HG03103 (cell line): Measurements from ENCODE around the gene PBX2.

Experiments
- ATAC-seq: cut with Tn5 transposase; IDR thresholded peaks from one replicate; pipeline ENCODE4 v1.9.1; 2021; ENCODE audit warnings: low read depth; ENCODE audit not compliant: unreplicated experiment

The PBX2 gene

DNA sequence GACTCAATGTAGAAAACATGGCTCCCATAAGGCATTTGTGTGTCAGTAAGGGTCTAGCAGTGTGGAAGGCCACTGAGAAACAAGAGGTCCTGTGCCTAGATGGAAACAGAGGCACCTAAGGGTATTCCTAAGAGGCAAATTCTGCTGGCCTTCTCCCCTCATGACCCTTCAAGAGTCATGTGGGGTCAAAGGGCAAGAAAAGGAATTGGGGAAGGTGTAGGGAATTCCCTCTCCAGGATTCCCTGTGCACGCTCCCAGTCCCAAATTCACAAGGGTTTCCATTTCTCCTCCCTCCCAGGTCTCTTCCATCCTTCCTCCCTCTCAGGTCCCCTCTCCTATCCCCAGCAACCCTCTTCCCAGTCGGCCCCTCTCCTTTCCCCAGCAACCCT is 14.7 kb downstream of the PBX2 start:
- no peak for ATAC-seq

DNA sequence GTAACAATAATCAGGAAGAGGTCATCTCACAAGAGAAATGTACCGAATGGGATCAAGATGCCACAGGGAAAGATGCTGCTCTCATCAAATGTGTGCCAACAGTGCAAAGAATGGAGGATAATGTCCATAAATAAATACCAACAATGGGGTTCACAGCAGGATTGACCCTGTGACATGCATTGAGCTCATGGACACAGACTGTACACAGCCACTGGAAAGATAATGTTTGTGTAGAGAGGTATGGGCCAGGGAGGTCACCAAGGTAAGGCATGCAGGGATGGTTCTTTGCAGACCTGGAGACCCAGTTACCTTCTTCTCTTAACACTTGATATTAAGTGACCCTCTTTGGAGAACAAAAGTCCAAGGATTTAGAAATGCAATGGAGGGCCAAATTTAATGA is 15.6 kb downstream of the PBX2 start:
- no peak for ATAC-seq

DNA sequence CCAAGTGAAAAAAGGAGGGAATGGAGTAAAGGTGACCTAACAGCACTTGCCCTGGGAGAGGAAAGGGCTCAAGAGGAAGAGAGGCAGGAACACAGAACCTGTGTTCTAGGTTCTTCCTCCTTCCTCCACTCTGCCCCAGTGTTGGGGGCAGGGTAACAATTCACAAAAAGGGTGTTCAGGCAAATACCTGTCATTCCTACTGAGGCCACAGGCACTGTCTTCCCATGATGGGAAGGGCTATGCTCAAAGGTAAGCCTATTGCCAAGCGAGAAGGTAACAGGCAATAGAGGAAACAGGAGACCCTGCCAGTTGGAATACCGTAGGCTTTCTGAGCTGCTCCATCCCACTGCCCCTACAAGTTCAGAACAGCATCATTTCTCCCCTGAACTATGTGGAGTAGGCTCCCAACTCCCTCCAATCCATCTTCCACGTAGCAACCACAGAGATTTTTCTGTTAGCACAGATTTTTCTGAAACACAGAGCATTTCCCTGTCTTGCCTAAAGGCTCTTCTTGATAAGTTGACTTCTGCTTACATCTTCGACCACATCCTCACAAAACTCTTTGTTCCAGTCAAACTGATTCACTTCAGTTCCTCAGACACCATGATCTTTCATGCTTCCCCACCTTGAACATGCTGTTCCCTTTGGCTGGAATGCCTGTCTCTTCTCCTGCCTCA is 16.8 kb downstream of the PBX2 start:
- no peak for ATAC-seq

DNA sequence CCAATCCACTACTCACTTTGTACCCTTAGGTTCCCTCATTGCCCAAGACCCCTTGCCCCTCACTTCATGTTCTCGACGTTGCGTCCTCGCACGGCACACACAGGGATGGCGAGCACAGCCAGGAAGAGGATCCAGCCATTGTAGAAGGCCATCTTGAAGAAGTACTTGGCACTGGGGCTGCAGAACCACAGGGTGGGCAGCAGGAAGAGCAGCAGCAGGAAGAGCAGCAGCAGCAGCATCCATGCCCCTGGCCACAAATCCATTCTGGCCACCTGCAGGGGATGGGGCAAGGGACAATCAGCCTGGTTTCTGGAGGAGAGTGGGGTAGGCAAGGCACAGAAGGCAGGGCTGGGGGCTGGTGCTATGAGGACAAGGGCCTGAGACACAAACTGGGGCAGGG is 18.8 kb downstream of the PBX2 start:
- no peak for ATAC-seq

DNA sequence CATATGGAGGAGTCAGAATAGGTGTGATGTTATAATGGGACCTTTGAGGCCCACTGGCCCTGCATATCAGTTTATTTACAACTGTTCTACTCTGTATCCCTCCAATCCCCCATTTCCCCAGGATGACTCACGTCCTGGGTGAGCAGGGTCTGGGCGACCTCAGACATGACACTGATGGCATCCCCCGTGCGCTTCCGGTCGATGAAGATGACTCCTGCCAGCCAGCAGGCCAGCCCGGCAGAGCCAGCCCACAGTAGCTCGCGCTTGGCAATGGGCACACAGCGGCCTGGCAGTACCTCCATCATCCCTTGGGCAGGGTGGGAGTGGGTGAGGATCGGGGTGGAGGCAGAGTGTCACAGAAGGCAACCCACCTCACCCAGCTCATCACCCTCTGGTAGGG is 19.7 kb downstream of the PBX2 start:
- ATAC-seq: no peak

DNA sequence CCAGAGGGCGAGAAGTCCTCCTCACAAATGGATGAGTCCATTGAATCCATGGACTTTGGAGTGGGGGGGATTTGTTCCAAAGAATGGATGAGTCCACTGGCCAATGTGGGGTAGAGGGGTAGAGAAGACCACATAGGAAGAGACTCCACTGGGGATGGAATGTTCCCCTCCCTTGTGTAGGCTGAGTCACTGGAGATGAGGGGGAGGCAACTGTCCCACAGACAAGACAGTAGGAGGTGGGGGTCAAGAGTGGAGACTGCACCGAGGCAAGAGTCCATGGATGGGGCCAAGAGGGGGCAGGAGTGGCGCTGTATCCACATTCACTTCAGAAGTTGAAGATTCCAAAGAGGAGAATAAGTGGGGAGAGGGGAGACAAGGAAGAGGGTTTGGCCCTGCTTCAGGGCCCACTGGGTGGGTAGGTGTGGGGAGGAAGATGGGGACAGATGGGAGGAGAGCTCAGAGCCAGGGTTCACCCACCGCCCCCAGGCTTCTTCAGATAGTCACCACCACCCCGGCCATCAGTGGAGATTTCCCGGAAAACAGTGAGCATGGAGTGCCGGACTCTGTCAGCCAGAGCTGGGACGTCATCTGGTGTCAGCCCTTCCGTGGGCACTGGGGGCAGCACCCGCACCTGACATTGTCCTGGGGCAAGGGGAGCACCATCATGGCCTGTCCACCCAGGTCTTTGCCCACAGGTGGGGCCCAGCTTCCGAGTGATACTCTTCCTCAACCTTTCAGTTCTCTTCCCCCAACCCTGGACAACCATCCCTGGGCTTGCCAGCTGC is 21.0 kb downstream of the PBX2 start:
- ATAC-seq: no peak

DNA sequence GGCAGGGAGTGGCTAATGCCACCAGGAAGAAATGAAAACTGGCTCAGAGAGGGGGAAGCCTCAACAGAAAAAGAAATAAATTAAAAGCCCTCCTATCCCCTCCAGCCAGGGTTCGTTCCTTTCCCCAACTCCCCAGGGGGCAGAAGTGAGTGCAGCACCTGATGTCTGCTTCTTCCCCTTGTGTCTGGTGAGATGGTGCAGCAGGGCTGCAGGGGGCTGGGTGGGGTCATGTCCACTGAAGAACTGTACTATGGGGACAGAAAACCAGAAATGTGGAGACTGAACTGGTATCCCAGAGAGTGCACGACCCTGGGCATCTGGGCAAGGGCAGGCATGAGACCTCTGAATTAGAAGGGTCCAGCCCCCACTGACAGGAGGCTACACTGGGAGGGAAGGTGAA is 21.7 kb downstream of the PBX2 start:
- ATAC-seq: no peak

DNA sequence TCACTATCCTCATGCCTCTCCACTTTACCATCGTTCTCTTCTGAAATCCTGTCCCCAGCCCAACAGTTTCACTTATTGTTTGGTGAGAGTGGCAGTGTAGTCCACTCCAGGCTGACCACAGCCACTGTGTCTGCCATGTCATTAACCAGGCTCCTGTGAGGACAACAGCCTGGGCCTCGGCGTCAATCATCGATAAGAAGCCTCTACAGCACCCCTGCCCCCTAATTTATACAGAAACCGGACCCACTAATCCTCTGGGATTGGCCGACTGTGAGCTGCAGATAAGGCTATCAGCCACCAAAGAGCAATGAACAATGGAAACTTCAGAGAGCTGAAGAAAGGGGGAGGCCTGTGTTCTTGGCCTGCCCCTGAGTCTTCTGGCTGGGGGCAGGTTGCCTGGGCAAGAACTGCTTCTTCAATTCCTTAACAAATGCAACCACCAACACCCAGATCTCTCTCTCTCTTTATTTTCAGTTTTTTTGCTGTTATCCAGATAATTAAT is 22.2 kb downstream of the PBX2 start:
- no peak for ATAC-seq

DNA sequence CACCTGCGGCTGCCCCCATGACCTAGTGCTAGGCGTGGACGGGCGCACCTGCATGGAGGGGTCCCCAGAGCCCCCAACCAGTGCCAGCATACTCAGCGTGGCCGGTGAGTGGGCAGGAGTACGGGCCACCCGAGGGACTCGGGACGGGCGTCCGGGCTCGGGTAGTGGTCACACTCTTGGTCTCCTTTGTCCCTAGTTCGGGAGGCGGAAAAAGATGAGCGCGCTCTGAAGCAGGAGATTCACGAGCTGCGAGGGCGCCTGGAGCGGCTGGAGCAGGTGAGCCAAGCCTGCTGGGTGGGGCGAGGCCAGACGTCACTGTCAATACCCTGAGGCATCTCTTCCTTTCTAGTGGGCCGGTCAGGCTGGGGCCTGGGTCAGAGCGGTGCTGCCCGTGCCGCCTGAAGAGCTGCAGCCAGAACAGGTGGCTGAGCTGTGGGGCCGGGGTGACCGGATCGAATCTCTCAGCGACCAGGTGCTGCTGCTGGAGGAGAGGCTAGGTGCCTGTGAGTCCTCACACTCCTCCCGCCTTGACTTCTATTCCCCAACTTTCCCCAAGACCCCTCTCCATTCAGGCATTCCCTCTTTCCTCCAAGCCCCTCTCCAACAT is 22.7 kb downstream of the PBX2 start:
- no peak for ATAC-seq

DNA sequence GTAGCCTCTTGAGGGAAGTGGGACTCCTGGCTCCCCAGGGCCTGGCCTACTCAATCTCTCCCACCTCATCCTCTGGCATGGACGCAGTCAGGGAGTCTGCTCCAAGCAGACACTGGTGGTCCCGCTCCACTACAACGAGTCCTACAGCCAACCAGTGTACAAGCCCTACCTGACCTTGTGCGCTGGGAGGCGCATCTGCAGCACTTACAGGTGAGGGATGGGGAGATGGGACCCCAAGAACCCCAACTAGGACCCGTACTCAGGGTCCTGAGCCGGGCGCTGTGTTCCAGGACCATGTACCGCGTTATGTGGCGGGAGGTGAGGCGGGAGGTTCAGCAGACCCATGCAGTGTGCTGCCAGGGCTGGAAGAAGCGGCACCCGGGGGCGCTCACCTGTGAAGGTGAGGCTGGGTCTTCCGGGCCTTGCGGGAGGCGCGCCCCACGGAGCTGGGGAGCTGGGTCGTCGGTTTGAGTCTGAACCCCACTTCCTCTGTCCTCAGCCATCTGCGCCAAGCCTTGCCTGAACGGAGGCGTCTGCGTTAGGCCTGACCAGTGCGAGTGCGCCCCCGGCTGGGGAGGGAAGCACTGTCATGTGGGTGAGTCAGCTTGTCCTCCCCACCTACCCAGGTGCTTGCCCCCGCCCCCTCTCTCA is 23.5 kb downstream of the PBX2 start:
- ATAC-seq: no peak

DNA sequence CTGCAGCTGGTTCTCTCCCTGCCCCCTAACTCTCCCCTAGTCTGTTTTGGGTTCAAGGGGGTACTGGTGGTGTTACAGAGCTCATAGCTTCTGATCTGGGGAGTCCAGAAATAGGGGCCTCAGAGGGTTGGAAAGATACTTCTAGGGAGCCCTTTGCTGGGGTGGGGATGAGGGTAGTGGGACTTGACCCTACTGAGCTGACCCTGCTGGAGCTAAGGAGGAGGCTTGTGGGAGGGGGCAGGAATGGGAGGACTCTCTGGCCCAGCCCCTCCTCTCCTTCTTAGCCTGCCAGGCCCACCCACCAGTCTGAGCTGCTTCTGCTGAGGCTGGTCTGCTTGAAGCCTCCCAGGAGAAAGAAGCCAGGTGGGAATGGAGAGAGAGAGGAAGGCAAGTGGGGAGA is 25.7 kb downstream of the PBX2 start, which contains the start of gene EGFL8:
EGFL8 (plus strand) TSS at position 301 of the 400 bp plus-strand sequence. CDS start 1,571 bp downstream, outside the sequence.
- ATAC-seq: no peak

DNA sequence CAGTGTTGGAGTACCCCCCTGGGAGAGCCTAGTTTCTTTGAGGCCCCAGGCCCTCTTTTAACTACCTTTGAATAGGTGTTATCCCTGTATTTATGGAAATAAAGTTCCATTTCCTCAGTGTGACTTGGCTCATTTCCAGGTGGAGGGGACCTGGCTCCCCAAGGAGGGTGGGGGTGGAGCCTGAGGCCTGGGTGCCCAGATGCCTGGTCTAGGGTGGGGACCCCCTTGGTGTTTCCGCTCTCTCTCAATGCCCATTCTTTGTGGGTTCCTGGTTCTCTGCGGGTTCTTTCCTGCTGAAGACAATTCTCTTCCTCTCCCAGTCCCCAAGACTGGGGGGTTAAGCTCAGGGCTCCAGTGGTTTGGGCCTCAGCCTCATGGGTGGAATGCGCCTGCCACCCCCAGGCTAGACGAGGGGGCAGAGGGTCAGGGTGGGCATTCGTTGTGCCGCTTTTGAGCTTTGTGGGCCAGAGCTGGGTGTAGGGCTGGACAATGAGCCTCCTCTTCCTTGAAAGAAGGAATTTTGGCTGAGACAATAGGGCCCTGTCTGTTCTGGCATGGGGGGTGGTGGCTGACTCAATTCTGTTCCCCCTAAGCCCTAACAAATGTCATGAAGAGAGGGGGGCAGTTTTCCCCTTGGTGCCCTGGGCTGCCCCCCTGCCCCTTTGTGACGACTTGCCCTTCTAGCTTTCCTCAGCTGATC is 26.3 kb downstream of the PBX2 start:
- no peak for ATAC-seq

DNA sequence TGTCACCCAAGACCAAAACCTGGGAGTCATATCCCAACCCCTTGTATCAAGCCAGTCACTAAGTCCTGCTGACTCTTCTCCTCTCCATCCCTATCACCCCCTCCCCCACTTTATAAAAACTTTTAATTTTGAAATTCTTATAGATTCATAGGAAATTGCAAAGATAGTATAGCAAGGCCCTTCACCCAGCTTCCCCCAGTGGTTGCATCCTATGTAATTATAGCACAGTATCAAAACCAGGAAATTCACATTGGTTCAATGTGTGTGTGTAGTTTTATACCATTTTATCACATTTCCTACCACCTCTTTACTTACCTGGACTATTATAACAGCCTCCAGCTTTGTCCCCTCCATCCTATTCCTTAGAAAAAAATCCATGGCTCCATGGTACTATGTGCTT is 31.9 kb downstream of the PBX2 start:
- no peak for ATAC-seq

DNA sequence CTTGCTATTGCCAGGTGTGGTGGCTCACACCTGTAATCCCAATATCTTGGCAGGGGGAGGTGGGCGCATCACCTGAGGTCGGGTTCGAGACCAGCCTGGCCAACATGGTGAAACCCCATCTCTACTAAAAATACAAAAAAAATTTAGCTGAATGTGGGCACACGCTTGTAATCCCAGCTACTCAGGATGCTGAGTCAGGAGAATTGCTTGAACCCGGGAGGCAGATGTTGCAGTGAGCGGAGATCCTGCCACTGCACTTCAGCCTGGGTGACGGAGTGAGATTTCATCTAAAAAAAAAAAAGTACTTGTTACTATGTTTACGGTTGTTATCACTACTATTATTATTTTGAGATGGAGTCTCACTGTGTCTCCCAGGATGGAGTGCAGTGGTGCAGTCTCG is 33.1 kb downstream of the PBX2 start:
- ATAC-seq: no peak

DNA sequence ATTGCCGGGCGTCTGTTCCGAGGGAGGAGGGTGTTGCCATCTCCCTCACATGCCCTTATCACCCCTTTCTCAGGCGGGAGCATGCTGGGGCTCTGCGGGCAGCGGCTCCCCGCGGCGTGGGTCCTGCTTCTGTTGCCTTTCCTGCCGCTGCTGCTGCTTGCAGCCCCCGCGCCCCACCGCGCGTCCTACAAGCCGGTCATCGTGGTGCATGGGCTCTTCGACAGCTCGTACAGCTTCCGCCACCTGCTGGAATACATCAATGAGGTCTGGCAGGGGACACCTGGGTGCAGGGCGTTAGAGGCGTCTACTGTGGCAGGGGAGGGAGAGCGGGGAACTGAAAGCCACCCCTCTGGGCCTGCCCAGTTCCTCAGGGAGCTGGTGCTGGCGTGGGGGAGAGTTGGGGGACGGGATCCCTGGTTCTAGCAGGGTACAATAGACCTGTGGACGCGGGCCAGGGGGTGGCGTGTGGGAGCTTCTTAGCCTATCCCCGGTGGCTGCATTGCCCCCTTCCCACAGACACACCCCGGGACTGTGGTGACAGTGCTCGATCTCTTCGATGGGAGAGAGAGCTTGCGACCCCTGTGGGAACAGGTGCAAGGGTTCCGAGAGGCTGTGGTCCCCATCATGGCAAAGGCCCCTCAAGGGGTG is 35.4 kb downstream of the PBX2 start:
- peak; percentile 64 for ATAC-seq

DNA sequence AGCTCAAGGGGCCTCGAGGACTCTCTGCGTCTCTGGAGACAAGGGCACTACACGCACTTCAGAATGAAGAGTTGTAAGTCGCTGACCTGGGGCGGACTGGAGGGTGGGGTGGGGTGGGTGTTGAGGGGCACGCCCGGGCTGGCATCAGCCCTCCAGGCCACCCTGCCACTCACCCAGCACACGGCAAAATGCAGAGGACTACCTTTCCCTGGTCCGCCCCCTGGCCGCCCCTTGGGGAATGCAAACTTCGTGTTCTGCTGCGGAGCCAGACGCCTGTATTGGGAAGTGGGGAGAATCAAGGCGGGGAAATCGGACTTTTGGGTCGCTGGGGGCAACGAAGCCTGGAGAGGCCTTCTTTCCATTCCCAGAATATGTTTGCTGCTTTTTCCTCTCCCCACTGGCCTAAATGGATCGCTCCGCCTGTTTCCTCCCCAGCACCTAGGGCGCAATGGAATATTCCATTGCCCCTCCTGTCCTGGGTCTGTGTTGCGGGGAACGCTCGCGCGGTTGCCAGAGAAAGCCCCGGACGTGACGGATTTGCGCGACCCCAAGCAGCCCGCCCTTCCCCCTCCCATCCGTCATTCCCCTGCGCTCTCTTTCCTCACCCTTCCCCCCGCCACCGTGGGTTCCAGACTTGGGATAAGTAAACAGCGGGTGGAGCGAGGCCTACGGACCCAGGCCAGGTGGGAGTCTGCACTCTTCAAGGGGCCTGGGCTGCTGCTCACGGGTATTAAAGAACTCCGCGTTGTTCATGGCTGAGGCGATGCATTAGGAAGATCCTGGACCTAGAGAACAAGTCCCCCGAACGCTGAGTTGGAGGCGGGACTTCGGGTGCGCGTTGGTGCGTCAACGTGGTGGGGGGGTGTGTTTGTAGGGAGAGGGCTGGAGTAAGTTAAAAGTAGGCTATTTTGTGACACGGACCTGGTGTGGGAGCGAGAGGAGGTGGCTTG is 36.2 kb downstream of the PBX2 start, which contains the start of gene PPT2:
PPT2 (plus strand) TSS at position 578 of the 950 bp plus-strand sequence. CDS start 454 bp downstream, outside the sequence.
- ATAC-seq: peak; percentile 22

DNA sequence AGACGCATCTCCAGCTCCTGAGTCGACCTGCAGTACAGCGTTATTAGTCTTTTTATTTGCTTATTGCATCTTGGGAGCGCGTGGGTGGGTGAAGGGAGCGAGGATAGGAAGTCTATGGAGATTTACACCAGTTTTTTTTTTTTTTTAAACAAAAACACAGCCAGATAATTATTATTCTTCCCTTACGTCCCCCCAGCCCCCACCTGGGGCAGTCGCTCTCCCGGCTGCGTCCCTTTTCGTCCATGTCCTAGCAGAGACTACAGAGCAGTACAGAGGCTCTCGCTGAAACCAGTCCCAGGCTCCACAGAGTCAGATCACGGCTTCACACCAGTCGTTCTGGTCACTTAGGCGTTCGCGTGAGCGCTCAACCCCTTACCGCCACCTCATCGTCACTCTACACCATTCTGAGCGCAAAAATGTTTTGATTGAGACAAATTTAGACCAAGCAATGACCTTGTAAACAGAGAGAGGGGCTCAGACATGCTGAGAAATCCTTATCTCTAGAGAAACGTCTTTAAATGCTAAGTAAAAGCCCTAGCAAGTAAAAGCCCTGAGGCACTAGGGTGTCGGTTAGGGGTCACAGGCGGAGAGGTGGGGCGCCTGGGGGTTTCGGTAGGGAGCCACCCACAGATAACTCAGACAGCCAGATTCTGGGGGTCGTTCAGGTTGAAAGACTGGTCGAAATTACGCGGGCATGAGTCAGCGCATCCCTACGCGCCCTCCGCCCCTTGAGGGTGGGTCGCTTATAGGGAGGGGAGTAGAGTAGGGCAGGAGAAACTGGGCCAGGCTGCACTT is 37.0 kb downstream of the PBX2 start:
- no peak for ATAC-seq
